ENCODE data around the gene RPS27. TPM values are rescaled to one million over a fixed set of nuclear protein-coding genes. Genes with fewer than 3 reads are reported as not detected.
A peak's percentile ranks its signal among the peaks of the same experiment; 100 is the strongest.
"Not testable (repeated sequence)": the region's sequence is repeated elsewhere in the genome, so short reads cannot be mapped to it uniquely, and the experiment has no call there.

RPS27 gene
- polyA plus RNA-seq, 3 donors, result 4,186 to 7,443 (median 4,309) TPM

DNA sequence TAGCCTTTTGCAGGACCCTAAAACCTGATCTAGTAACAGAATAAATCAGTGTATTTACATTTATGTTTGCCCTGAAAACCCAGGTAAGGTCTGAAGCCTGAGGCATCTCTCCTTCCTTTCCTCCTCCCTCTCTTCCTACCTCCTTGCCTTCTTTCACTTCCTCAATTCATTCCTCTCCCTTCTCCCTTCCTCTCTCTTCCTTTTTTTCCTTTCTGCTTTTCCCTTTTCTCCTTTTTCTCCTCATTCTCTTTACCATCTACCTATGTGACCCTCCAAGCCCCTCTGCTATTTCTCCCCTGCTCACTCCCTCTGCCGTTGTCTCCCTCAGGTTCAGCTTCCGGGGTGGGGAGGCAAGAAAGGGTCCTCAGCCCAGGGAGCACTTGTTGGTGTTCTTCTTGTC, 8.8 kb upstream of the RPS27 start:
- H3K4me2 ChIP-seq (replicated peaks; ENCODE audit: extremely low read depth, low read length, poor library complexity, severe bottlenecking); H3K9me3 Mint-ChIP-seq; H3K36me3 ChIP-seq (replicated peaks in 1 of 2; ENCODE audit: control insufficient read depth in 1 of 2, insufficient read depth in 2 of 2, low read length in 2 of 2); H3K27ac ChIP-seq (ENCODE audit: low read depth in 1 of 2, low read length in 2 of 2); H3K4me3 ChIP-seq (replicated peaks in 1 of 3; ENCODE audit: low read depth in 2 of 3, low read length in 3 of 3); DNase-seq; intact Hi-C loops (cut with micrococcal nuclease); H3K27me3 ChIP-seq (ENCODE audit: control insufficient read depth in 2 of 2, insufficient read depth in 2 of 2, low read length in 2 of 2); H3K27me3 Mint-ChIP-seq (ENCODE audit: low read depth in 3 of 3); H3K9me3 ChIP-seq (replicated peaks in 1 of 2; ENCODE audit: control insufficient read depth in 1 of 2, insufficient read depth in 1 of 2, low read length in 2 of 2); H2AFZ ChIP-seq (ENCODE audit: insufficient read depth, low read depth, low read length, poor library complexity, severe bottlenecking); H3K4me3 Mint-ChIP-seq; H4K20me1 ChIP-seq (ENCODE audit: insufficient read depth, low read length); H3K36me3 Mint-ChIP-seq; H3K9ac ChIP-seq (ENCODE audit: insufficient read depth, low read length, poor library complexity, severe bottlenecking): not testable (repeated sequence)
- peaks cover 48% of the 10 kb centered on the region for H3K4me1 Mint-ChIP-seq
- H3K27ac Mint-ChIP-seq, result peak overlapping the region in 3 of 7 donors; percentile 28 to 63 (median 33)
- no CpG with 5 or more reads among the region's 2 CpGs for WGBS (ENCODE audit: insufficient coverage)
- H3K4me1 ChIP-seq (ENCODE audit: control insufficient read depth in 1 of 2, insufficient read depth in 2 of 2, low read length in 2 of 2), result peaks cover 40 to 54% of the 10 kb centered on the region in 2 donors
- peaks cover 15% of the 10 kb centered on the region for H3K79me2 ChIP-seq (ENCODE audit: insufficient read depth, low read length)

GRCh38 chr1:153984123-153984894, 6.3 kb upstream of the RPS27 start:
- WGBS (ENCODE audit: insufficient coverage), result 82% methylated on average over 1 of the region's 6 CpGs
- H3K27ac ChIP-seq (ENCODE audit: low read depth in 1 of 2, low read length in 2 of 2), result no peak overlapping the region
- H3K4me1 ChIP-seq (ENCODE audit: control insufficient read depth in 1 of 2, insufficient read depth in 2 of 2, low read length in 2 of 2), result peaks cover 32 to 43% of the 10 kb centered on the region in 2 donors
- no peaks in the 10 kb centered on the region for H3K9me3 ChIP-seq (replicated peaks in 1 of 2; ENCODE audit: control insufficient read depth in 1 of 2, insufficient read depth in 1 of 2, low read length in 2 of 2)
- H2AFZ ChIP-seq (ENCODE audit: insufficient read depth, low read depth, low read length, poor library complexity, severe bottlenecking), result no peak overlapping the region
- TF ChIP-seq, protein P1, sequence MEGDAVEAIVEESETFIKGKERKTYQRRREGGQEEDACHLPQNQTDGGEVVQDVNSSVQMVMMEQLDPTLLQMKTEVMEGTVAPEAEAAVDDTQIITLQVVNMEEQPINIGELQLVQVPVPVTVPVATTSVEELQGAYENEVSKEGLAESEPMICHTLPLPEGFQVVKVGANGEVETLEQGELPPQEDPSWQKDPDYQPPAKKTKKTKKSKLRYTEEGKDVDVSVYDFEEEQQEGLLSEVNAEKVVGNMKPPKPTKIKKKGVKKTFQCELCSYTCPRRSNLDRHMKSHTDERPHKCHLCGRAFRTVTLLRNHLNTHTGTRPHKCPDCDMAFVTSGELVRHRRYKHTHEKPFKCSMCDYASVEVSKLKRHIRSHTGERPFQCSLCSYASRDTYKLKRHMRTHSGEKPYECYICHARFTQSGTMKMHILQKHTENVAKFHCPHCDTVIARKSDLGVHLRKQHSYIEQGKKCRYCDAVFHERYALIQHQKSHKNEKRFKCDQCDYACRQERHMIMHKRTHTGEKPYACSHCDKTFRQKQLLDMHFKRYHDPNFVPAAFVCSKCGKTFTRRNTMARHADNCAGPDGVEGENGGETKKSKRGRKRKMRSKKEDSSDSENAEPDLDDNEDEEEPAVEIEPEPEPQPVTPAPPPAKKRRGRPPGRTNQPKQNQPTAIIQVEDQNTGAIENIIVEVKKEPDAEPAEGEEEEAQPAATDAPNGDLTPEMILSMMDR (IDR thresholded peaks at IDR 0.05), result no peak
- Mint-ChIP-seq H3K4me1 (peaks cover 45% of the 10 kb centered on the region), H3K27ac (peak overlapping the region in 5 of 7 donors; percentile 1 to 78 (median 38)), H3K4me3 (peak overlapping the region in 1 of 2 donors; percentile 11), H3K36me3 (no peaks in the 10 kb centered on the region), H3K27me3 (ENCODE audit: low read depth in 3 of 3) (peaks cover 0 to 6% (median 2%) of the 10 kb centered on the region in 3 donors), H3K9me3 (peaks cover 0 to 2% (median 0%) of the 10 kb centered on the region in 7 donors)
- DNase-seq, result no peak
- no peaks in the 10 kb centered on the region for H4K20me1 ChIP-seq (ENCODE audit: insufficient read depth, low read length)
- H3K27me3 ChIP-seq (ENCODE audit: control insufficient read depth in 2 of 2, insufficient read depth in 2 of 2, low read length in 2 of 2), result no peaks in the 10 kb centered on the region
- H3K79me2 ChIP-seq (ENCODE audit: insufficient read depth, low read length), result no peaks in the 10 kb centered on the region
- no peak overlapping the region for H3K4me2 ChIP-seq (replicated peaks; ENCODE audit: extremely low read depth, low read length, poor library complexity, severe bottlenecking)
- H3K36me3 ChIP-seq (replicated peaks in 1 of 2; ENCODE audit: control insufficient read depth in 1 of 2, insufficient read depth in 2 of 2, low read length in 2 of 2), result no peaks in the 10 kb centered on the region
- H3K4me3 ChIP-seq (replicated peaks in 1 of 3; ENCODE audit: low read depth in 2 of 3, low read length in 3 of 3), result no peak overlapping the region
- intact Hi-C loops (cut with micrococcal nuclease), result no loop called here
- no peak overlapping the region for H3K9ac ChIP-seq (ENCODE audit: insufficient read depth, low read length, poor library complexity, severe bottlenecking)

Data from CD14-positive monocyte (primary cell).